Frontal cortex (tissue), 4 donors: Measurements from ENCODE around the gene NDUFA9. TPM values are rescaled to one million over a fixed set of nuclear protein-coding genes. Genes with fewer than 3 reads are reported as not detected.
A peak's percentile ranks its signal among the peaks of the same experiment; 100 is the strongest.

ENCODE experiments used
- DNase-seq, 2 donors: peaks; one replicate each; pipeline ENCODE4 v3.0.0; 2012; ENCODE audit warnings: low spot score in 2 of 2
- FAIRE-seq: peaks from 2 replicates; lab custom pipeline; 2012; peaks lifted over from hg19 to GRCh38; lab: Jason Lieb, UNC
- total RNA-seq: library from RNA; depleted of rRNA; stranded (reverse); fragments of >200 nt; gene quantifications from one replicate; pipeline ENCODE4 v1.2.3, GENCODE V29; 2014
- donor health status: control.
- donor health status: control.
- donor health status: control.

NDUFA9 gene
- total RNA-seq, result 32.2 TPM

- DNase-seq (peak; percentile 39 to 53), FAIRE-seq (no peak)
Measured at GRCh38 chr12:4648501-4649357, at the start of gene NDUFA9, which contains the start of gene AKAP3. TSS of gene NDUFA9 (plus strand) at chr12:4649114. CDS start at chr12:4649127, 13 bp downstream. TSS of gene AKAP3 (minus strand) at chr12:4649051. CDS start at chr12:4638196, 10,855 bp downstream.

GRCh38 chr12:4603421-4603820, 45.5 kb upstream of the NDUFA9 start:
- no peak for DNase-seq

DNA sequence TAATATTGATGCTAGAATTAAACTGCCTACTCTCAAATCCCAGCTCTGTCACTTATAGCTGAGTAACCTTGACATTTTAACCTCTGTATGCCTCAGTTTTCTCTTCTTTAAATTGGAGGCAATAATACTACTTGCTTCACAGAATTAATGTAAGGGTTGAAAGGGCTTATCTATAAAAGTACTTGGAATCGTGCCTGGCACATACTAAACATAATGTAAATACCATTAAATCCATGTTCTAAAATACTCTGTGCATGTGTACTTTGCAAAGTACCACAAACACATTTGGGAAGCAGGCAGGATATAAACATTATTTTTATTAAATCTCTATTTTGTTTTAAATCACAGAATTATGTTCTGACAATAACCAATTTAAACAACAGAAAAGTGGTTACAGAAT, 45.0 kb upstream of the NDUFA9 start:
- DNase-seq (no peak), FAIRE-seq (no peak)

More at GRCh38 chr12:4603421-4603820, 45.5 kb upstream of the NDUFA9 start:
- FAIRE-seq, result no peak

GRCh38 chr12:4604684-4605193, 44.2 kb upstream of the NDUFA9 start:
- FAIRE-seq, result peak; percentile 47
- DNase-seq, result peak; percentile 41 to 70

DNA sequence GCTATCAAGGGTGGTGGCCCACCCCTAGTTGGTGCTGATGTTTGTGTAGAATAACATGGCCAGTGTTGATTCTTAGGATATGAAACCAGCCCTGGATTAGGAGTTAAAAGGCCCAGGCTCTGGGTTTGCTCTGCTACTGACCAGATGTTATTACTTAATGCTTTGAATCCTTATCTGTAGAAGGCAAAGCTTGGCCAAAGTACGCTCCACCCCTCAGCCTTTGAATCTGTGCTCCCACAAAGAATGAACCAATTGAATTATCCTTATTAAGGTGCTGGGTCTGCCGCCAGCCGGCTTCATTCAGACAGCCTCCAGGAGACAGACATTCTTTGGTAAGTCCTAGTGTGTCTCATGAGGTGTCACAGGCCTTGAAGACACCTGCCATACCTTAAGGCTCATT, 41.9 kb upstream of the NDUFA9 start:
- FAIRE-seq (no peak), DNase-seq (no peak)

DNA sequence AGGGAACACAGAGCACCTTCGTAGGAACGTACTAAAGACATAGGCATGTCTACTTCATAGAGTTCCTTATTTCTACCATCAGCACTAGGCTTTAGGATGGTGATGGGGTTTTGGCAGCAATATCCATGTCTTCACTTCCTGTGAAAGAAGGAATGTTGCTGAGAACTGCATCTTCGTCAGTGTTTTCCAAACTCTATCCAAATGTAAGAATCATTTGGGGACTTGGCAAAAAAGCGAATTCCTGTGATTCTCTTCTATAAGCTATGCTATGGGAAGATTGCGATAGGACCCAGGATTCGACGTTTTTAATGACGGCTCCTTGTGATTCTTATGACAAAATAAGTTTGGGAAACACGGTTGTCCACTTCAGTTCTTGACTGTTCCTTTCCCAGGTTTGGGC, 39.8 kb upstream of the NDUFA9 start:
- DNase-seq (no peak), FAIRE-seq (no peak)

GRCh38 chr12:4610481-4610880, 38.4 kb upstream of the NDUFA9 start:
- no peak for FAIRE-seq
- no peak for DNase-seq

DNA sequence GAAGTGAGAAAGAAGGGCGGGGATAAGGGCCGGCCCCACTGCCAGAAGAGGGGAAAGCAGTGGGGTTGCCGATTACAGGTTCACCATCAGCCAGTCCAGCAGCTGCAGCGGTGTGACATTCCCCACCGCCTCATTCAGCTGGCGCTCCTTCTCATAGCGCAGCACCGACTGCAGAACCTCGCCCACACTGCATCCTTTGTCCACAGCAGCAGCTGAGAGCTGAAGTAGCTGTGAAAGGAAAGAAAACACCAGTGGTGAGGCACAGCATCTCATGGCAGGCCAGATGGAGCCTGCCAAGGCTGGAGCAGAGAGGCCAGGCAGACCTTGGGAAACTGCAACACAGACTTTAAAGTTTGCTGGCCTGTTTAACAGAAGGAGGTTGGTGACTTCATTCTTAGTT, 33.2 kb upstream of the NDUFA9 start:
- FAIRE-seq, result no peak
- DNase-seq, result no peak

- FAIRE-seq, result no peak
- no peak for DNase-seq
Measured at GRCh38 chr12:4621511-4621910, 27.4 kb upstream of the NDUFA9 start.

GRCh38 chr12:4626543-4626942, 22.4 kb upstream of the NDUFA9 start:
- DNase-seq (no peak), FAIRE-seq (no peak)

GRCh38 chr12:4628406-4628805, 20.5 kb upstream of the NDUFA9 start:
- no peak for DNase-seq
- FAIRE-seq, result no peak

- no peak for DNase-seq
- no peak for FAIRE-seq
Measured at GRCh38 chr12:4630262-4630661, 18.7 kb upstream of the NDUFA9 start.

DNA sequence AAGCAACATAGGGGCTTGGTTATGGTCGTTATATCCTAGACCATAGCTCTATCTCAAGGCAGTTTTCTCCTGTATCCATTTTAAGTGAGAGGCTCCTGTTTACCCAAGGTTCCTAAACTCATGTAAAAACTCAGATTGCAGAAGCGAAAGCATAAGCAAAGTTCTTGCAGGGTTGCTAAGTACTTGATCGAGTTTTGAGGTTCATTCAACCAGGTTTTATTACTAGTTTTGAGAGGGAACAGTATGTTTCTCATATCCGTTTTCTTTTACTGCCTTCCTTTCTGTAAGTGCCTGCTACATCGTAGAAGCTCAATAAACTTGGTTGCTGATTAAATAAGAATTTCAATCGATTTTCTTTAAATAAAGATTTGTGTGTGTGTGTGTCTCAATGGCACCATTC, 5.2 kb upstream of the NDUFA9 start:
- DNase-seq, result no peak
- no peak for FAIRE-seq

GRCh38 chr12:4645023-4645422, 3.9 kb upstream of the NDUFA9 start:
- FAIRE-seq, result no peak

DNA sequence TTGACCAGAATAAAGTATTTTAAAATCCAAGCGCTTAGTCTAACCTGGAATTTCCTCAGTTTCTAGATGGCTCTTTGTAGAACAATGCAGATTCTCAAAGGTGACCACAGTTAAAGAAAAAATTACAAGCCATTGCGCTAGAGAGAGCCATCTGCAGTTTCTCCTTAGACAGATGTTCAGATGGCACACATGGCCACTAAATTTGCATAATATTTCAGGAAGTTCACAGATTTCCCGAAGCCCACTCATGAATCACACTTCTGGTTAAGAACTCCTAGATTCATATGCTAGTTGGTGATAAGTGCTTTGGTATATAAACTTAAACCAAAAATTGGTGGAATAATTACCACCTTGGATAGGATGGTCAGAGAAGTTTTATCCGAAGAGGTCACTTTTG, 812 bp upstream of the NDUFA9 start:
- FAIRE-seq, result no peak
- no peak for DNase-seq

More at GRCh38 chr12:4645023-4645422, 3.9 kb upstream of the NDUFA9 start:
- DNase-seq, result no peak

DNA sequence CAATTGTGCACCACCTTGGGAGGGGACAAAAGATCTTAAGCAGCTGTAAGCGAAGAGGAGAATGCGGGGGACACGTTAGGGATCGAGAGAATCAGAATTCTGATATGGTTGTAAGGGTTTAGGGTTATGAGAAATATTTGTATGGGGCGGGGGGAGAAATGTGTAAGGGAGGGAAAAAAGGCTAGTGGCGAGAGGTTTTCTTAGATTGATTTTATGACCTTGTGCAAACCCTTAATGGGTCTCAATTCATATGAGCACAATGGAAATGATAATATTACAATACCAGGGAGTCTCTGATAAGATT, 396 bp downstream of the NDUFA9 start:
- DNase-seq (no peak), FAIRE-seq (no peak)

- FAIRE-seq (no peak), DNase-seq (no peak)
Measured at GRCh38 chr12:4653257-4653656, 4.3 kb downstream of the NDUFA9 start.

DNA sequence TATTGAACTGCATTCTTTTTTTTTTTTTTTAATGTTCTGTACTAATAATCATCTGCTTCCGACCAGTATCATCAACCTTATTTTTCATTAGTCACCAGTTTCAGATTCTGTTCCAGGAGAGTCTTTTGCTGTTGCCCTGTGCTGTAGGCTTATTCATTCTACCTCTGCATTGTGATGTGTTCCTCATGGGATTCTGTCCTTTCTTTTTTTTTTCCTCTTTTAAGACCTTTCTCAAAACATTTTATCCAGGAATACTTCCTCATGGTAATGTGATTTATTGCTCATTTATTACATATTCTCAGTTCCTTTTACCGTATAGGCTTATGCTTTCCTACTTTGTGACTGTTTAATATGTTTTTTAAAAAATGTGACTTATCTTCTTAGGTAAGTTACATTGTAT, 4.8 kb downstream of the NDUFA9 start:
- no peak for FAIRE-seq

DNA sequence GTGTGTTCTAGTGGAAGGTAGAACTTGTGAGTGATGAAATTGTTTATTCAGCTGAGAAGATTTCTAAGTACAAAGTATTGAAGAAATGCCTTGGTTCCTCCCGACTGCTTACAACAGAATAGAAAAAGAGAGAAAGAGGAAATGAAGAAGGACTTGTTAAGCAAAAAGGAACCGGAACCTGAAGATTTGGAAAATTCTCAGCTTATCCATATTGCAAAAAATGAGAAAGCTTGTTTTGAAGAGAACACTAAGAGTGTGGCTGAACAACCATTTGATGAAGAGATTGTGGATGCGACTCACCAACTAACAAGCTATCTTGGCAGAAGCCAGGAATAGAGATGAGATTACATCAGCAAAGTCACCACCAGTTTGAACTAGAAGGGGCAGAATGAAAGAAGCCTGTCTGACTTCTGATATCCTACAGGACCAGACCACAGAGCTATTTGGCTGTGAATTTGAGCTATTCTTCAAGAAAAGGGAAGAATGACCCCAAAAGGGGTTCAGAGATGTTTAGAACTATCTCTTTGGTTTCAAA, 15.1 kb downstream of the NDUFA9 start:
- no peak for FAIRE-seq
- no peak for DNase-seq

More for the DNA sequence above, 4.8 kb downstream of the NDUFA9 start:
- DNase-seq, result no peak

- DNase-seq (no peak), FAIRE-seq (no peak)
Measured at GRCh38 chr12:4665236-4665635, 16.3 kb downstream of the NDUFA9 start.

GRCh38 chr12:4679711-4680110, 30.8 kb downstream of the NDUFA9 start:
- DNase-seq (no peak), FAIRE-seq (no peak)
